H1 (cell line): Measurements from ENCODE around the gene SCGB1D2. TPM values are rescaled to one million over a fixed set of nuclear protein-coding genes. Genes with fewer than 3 reads are reported as not detected.

Source experiments
- CTCF ChIA-PET: fragments of 300-600 bp; sonication (Branson Sonifier 250); formaldehyde crosslinking; loops from one replicate; lab custom pipeline; 2021; ENCODE audit not compliant: partially characterized antibody; lab: Charles Lee
- POLR2A ChIA-PET: fragments of 300-600 bp; sonication (Branson Sonifier 250); formaldehyde crosslinking; loops from one replicate; lab custom pipeline; 2021; ENCODE audit warnings: inconsistent platforms; ENCODE audit not compliant: partially characterized antibody; lab: Charles Lee
- DNase-seq, 2 experiments: peaks; one replicate each; pipeline versions ENCODE4 v3.0.0 to v3.0.0-alpha.2; 2010 to 2022; ENCODE audit warnings: low spot score in 2 of 2, low read depth in 1 of 2, mixed read lengths in 1 of 2
- FAIRE-seq: peaks from 2 replicates; lab custom pipeline; 2011; peaks lifted over from hg19 to GRCh38; lab: Jason Lieb, UNC
- H2AFZ ChIP-seq: 2 replicates; pipeline ENCODE4 v1.8.1; 2012; ENCODE audit warnings: low read length, inconsistent platforms
- H2AK5ac ChIP-seq: 2 replicates; pipeline ENCODE4 v1.6.1; 2013; ENCODE audit warnings: low read depth, low read length
- H2BK120ac ChIP-seq: replicated peaks from 2 replicates; pipeline ENCODE3; 2013; ENCODE audit warnings: low read depth, low read length, inconsistent platforms
- H2BK12ac ChIP-seq: 2 replicates; pipeline ENCODE4 v1.6.1; 2013; ENCODE audit warnings: low read depth, low read length
- H2BK15ac ChIP-seq: 2 replicates; pipeline ENCODE4 v1.6.1; 2013; ENCODE audit warnings: low read length
- H2BK20ac ChIP-seq: 2 replicates; pipeline ENCODE4 v1.6.1; 2013; ENCODE audit warnings: low read length
- H2BK5ac ChIP-seq: 2 replicates; pipeline ENCODE4 v1.6.1; 2013; ENCODE audit warnings: low read depth, low read length
- H3K14ac ChIP-seq: 2 replicates; pipeline ENCODE4 v1.6.1; 2013; ENCODE audit warnings: inconsistent platforms; ENCODE audit not compliant: insufficient read length
- H3K18ac ChIP-seq: 2 replicates; pipeline ENCODE4 v1.6.1; 2013; ENCODE audit warnings: low read length; ENCODE audit errors: extremely low read depth
- H3K23ac ChIP-seq: 2 replicates; pipeline ENCODE4 v1.6.1; 2013; ENCODE audit warnings: inconsistent platforms; ENCODE audit not compliant: insufficient read length
- H3K23me2 ChIP-seq: 2 replicates; pipeline ENCODE4 v1.6.1; 2013; ENCODE audit warnings: low read depth, low read length
- H3K27ac ChIP-seq: 2 replicates; pipeline ENCODE4 v1.6.1; 2011; ENCODE audit warnings: low read depth, low read length, inconsistent platforms
- H3K27me3 ChIP-seq, 4 experiments: replicated peaks in 1 of 4; 1 replicate in 1 of 4; 2 replicates in 3 of 4; pipeline versions ENCODE4 v1.6.1 to v1.8.1; 2011 to 2013; ENCODE audit warnings: low read length in 3 of 4, mild to moderate bottlenecking in 3 of 4, inconsistent platforms in 2 of 4, mixed read lengths in 2 of 4, moderate library complexity in 1 of 4; ENCODE audit not compliant: control insufficient read depth in 3 of 4, insufficient read depth in 3 of 4; ENCODE audit errors: extremely low read depth in 1 of 4
- H3K36me3 ChIP-seq, 4 experiments: 2 replicates each; pipeline versions ENCODE4 v1.6.1 to v1.8.1; 2011 to 2013; ENCODE audit warnings: mild to moderate bottlenecking in 4 of 4, low read length in 3 of 4, moderate library complexity in 2 of 4, control low read depth in 1 of 4, inconsistent platforms in 1 of 4; ENCODE audit not compliant: insufficient read depth in 4 of 4, control insufficient read depth in 2 of 4
- H3K4ac ChIP-seq: replicated peaks from 2 replicates; pipeline ENCODE3; 2013; ENCODE audit warnings: low read length, low read depth, mixed read lengths, inconsistent platforms; ENCODE audit not compliant: insufficient read length
- H3K4me1 ChIP-seq, 4 experiments: replicated peaks in 1 of 4; 1 replicate in 1 of 4; 2 replicates in 3 of 4; pipeline versions ENCODE4 v1.6.1 to v1.8.1; 2011 to 2013; ENCODE audit warnings: low read length in 3 of 4, inconsistent platforms in 2 of 4, mixed read lengths in 1 of 4; ENCODE audit not compliant: insufficient read depth in 4 of 4, control insufficient read depth in 3 of 4
- H3K4me2 ChIP-seq, 2 experiments: 2 replicates each; pipeline versions ENCODE4 v1.6.1 to v1.8.1; 2011 to 2013; ENCODE audit warnings: low read depth in 2 of 2, low read length in 2 of 2, control low read depth in 1 of 2, inconsistent platforms in 1 of 2, mild to moderate bottlenecking in 1 of 2; ENCODE audit not compliant: insufficient read depth in 1 of 2
- H3K4me3 ChIP-seq, 4 experiments: fragments of 200-600, 300-600 bp in 1 of 4; sonication (generic), shearing (Covaris generic), sonication (Bioruptor Twin) in 1 of 4; 2 replicates each; pipeline versions ENCODE4 v1.5.1 to v1.8.1; 2011 to 2016; ENCODE audit warnings: low read length in 4 of 4, low read depth in 3 of 4, control low read depth in 2 of 4, inconsistent platforms in 2 of 4, mild to moderate bottlenecking in 2 of 4, mixed read lengths in 1 of 4, moderate library complexity in 1 of 4; ENCODE audit not compliant: insufficient read depth in 2 of 4; ENCODE audit errors: extremely low read depth in 1 of 4
- H3K56ac ChIP-seq: replicated peaks from 2 replicates; pipeline ENCODE3; 2013; ENCODE audit warnings: low read depth, mild to moderate bottlenecking, mixed read lengths, low read length, inconsistent platforms; ENCODE audit not compliant: insufficient read length
- H3K79me1 ChIP-seq: 2 replicates; pipeline ENCODE4 v1.6.1; 2013; ENCODE audit warnings: low read depth, low read length, control low read depth
- H3K79me2 ChIP-seq, 2 experiments: 2 replicates each; pipeline versions ENCODE4 v1.6.1 to v1.8.1; 2012 to 2013; ENCODE audit warnings: low read length in 2 of 2, mild to moderate bottlenecking in 2 of 2, inconsistent platforms in 1 of 2; ENCODE audit not compliant: insufficient read depth in 2 of 2, control insufficient read depth in 1 of 2
- H3K9ac ChIP-seq, 4 experiments: replicated peaks in 1 of 4; 1 replicate in 1 of 4; 2 replicates in 3 of 4; pipeline versions ENCODE4 v1.6.1 to v1.8.1; 2011 to 2013; ENCODE audit warnings: low read depth in 3 of 4, low read length in 3 of 4, control low read depth in 2 of 4, mild to moderate bottlenecking in 2 of 4, moderate library complexity in 2 of 4, inconsistent platforms in 1 of 4; ENCODE audit errors: extremely low read depth in 1 of 4
- H3K9me3 ChIP-seq, 2 experiments: 2 replicates each; pipeline versions ENCODE4 v1.6.1 to v1.8.1; 2012 to 2013; ENCODE audit warnings: mild to moderate bottlenecking in 2 of 2, moderate library complexity in 2 of 2, control low read depth in 1 of 2, inconsistent platforms in 1 of 2, low read depth in 1 of 2, low read length in 1 of 2, mixed read lengths in 1 of 2; ENCODE audit not compliant: insufficient read depth in 2 of 2
- H4K20me1 ChIP-seq, 2 experiments: replicated peaks in 1 of 2; 2 replicates each; pipeline versions ENCODE3 to v1.8.1; 2011 to 2013; ENCODE audit warnings: inconsistent platforms in 2 of 2, low read length in 2 of 2, mild to moderate bottlenecking in 1 of 2; ENCODE audit not compliant: insufficient read depth in 2 of 2, control insufficient read depth in 1 of 2
- H4K5ac ChIP-seq: 2 replicates; pipeline ENCODE4 v1.6.1; 2013; ENCODE audit warnings: low read length, low read depth, mixed read lengths, inconsistent platforms; ENCODE audit not compliant: insufficient read length
- H4K8ac ChIP-seq: 2 replicates; pipeline ENCODE4 v1.8.0; 2013; ENCODE audit warnings: mild to moderate bottlenecking, moderate library complexity, low read length, inconsistent platforms; ENCODE audit not compliant: insufficient read depth; ENCODE audit errors: extremely low read depth
- H4K91ac ChIP-seq: replicated peaks from 2 replicates; pipeline ENCODE3; 2013; ENCODE audit warnings: low read length, mixed read lengths, inconsistent platforms; ENCODE audit not compliant: insufficient read length
- BACH1 ChIP-seq: IDR thresholded peaks from 2 replicates; pipeline ENCODE4 v1.6.1; 2012; ENCODE audit warnings: low read length, improper control_type of control experiment
- CHD2 ChIP-seq: IDR thresholded peaks from 2 replicates; pipeline ENCODE4 v1.6.1; 2012; ENCODE audit warnings: low read length, improper control_type of control experiment
- EGR1 ChIP-seq: IDR thresholded peaks from 2 replicates; pipeline ENCODE4 v1.6.1; 2011; ENCODE audit warnings: low read depth, low read length, borderline replicate concordance
- FOSL1 ChIP-seq: IDR thresholded peaks from 2 replicates; pipeline ENCODE4 v1.6.1; 2011; ENCODE audit warnings: mild to moderate bottlenecking, low read depth, low read length, moderate library complexity; ENCODE audit not compliant: insufficient read depth
- GTF2F1 ChIP-seq: IDR thresholded peaks from 2 replicates; pipeline ENCODE4 v1.6.1; 2012; ENCODE audit warnings: low read depth, low read length, improper control_type of control experiment, borderline replicate concordance
- KDM4A ChIP-seq: IDR thresholded peaks from one replicate; pipeline ENCODE4 v1.7.1; 2012; ENCODE audit warnings: low read depth, mild to moderate bottlenecking, moderate library complexity, low read length, inconsistent platforms; ENCODE audit not compliant: severe bottlenecking
- RAD21 ChIP-seq, 2 experiments: IDR thresholded peaks in 1 of 2; conservative IDR thresholded peaks in 1 of 2; 2 replicates each; pipeline ENCODE4 v1.6.1; 2011; ENCODE audit warnings: low read depth in 2 of 2, low read length in 2 of 2, improper control_type of control experiment in 1 of 2, inconsistent platforms in 1 of 2, mild to moderate bottlenecking in 1 of 2, moderate library complexity in 1 of 2
- RBBP5 ChIP-seq: IDR thresholded peaks from 2 replicates; pipeline ENCODE4 v1.7.1; 2012; ENCODE audit warnings: low read depth, mild to moderate bottlenecking, inconsistent platforms, low read length, moderate library complexity, borderline replicate concordance
- RXRA ChIP-seq: IDR thresholded peaks from 2 replicates; pipeline ENCODE4 v1.6.1; 2011; ENCODE audit warnings: low read depth, mild to moderate bottlenecking, low read length, moderate library complexity; ENCODE audit not compliant: insufficient read depth
- SIRT6 ChIP-seq: IDR thresholded peaks from one replicate; pipeline ENCODE4 v1.7.1; 2012; ENCODE audit warnings: low read length, inconsistent platforms
- SIX5 ChIP-seq: IDR thresholded peaks from 2 replicates; pipeline ENCODE4 v1.6.1; 2011; ENCODE audit warnings: mild to moderate bottlenecking, low read depth, low read length
- SP1 ChIP-seq: IDR thresholded peaks from 2 replicates; pipeline ENCODE4 v1.6.1; 2011; ENCODE audit warnings: low read depth, low read length
- SRF ChIP-seq: IDR thresholded peaks from 2 replicates; pipeline ENCODE4 v1.6.1; 2011; ENCODE audit warnings: mild to moderate bottlenecking, low read depth, low read length, moderate library complexity
- SUZ12 ChIP-seq: fragments of 200-600 bp; sonication (generic); IDR thresholded peaks from 2 replicates; pipeline ENCODE4 v1.6.1; 2012; ENCODE audit warnings: mild to moderate bottlenecking, inconsistent platforms, low read length, moderate library complexity, mixed read lengths
- TBP ChIP-seq: IDR thresholded peaks from 2 replicates; pipeline ENCODE4 v1.6.1; 2011; ENCODE audit warnings: low read depth, low read length, improper control_type of control experiment
- polyA plus RNA-seq, 7 experiments: library from polyadenylated mRNA; depleted of rRNA in 3 of 7; stranded (reverse) in 5 of 7; unstranded in 2 of 7; fragments of >200 nt in 5 of 7; fragments of 200-250 nt in 2 of 7; gene quantifications; 1 replicate in 5 of 7; 2 replicates in 1 of 7; 4 replicates in 1 of 7; pipeline versions ENCODE4 v1.2.1 to v1.2.3, GENCODE V29; 2011 to 2013; ENCODE audit warnings: missing spikeins in 2 of 7, mixed read lengths in 2 of 7
- total RNA-seq: library from RNA; stranded (reverse); fragmentation: NEBNext Ultra II Directional; extraction: Animal tissue kit (Norgen Biotek cat#: 25700); gene quantifications from 2 replicates; pipeline ENCODE4 v1.2.1, GENCODE V29; 2021
- TF ChIP-seq, protein P1 (sequence below): IDR thresholded peaks from 2 replicates; pipeline ENCODE4 v1.6.1; 2012; ENCODE audit warnings: inconsistent platforms

Gene SCGB1D2
- total and polyA plus RNA-seq, 2 of the 8 experiments (the other 6 are each of a cell fraction or from before 2014, with no cell fraction given), result not detected

DNA sequence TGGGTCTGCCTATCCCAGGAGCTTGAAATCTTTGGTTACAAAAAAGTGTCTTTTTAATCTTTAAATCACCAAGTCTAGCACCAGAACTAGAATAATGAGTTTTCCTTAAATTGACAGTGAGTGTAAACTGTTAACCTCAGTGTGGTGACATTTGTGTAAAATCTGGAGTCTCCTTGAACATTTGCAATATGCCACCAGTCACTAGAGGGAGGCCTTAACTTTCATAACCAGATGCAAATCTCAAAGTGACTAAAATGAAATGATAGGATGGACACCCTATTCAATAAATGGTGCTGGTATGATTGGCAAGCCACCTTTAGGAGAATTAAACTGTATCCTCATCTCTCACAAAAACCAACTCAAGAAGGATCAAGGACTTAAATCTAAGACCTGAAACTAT, 8.3 kb upstream of the SCGB1D2 start:
- no peak overlapping the region for H2BK15ac ChIP-seq
- no peak overlapping the region for H4K5ac ChIP-seq
- H3K23me2 ChIP-seq, result peaks cover 3% of the 10 kb centered on the region; the same call in 1 of the 2 replicates
- H3K9me3 ChIP-seq, result no peaks in the 10 kb centered on the region
- no peak overlapping the region for H3K9ac ChIP-seq
- no peak overlapping the region for H4K91ac ChIP-seq
- CTCF ChIA-PET, result interaction anchor here (1.2 to 1.3 kb wide), 3 partner anchors 27 to 140 kb away, joined by 3 to 4 read pairs (median 3); no protein-coding TSS in a partner anchor
- H4K8ac ChIP-seq, result no peak overlapping the region
- no peak overlapping the region for H2BK5ac ChIP-seq
- H4K20me1 ChIP-seq, result peaks cover 0 to 2% of the 10 kb centered on the region in 2 experiments
- POLR2A ChIA-PET, result no interaction called here
- no peak overlapping the region for H2BK120ac ChIP-seq
- H3K4me2 ChIP-seq, result no peak overlapping the region
- no peaks in the 10 kb centered on the region for H3K79me2 ChIP-seq
- no peak for FAIRE-seq
- H3K27me3 ChIP-seq, result peaks cover 0 to 1% (median 0%) of the 10 kb centered on the region in 4 experiments; a peak in 1 of 7 replicates
- no peaks in the 10 kb centered on the region for H3K4me1 ChIP-seq
- H3K4ac ChIP-seq, result no peak overlapping the region
- H2BK12ac ChIP-seq, result no peak overlapping the region
- H3K27ac ChIP-seq, result no peak overlapping the region
- DNase-seq, result no peak
- H2BK20ac ChIP-seq, result no peak overlapping the region
- H3K23ac ChIP-seq, result no peak overlapping the region
- H2AK5ac ChIP-seq, result no peak overlapping the region
- no peak overlapping the region for H2AFZ ChIP-seq
- H3K36me3 ChIP-seq, result no peaks in the 10 kb centered on the region
- H3K56ac ChIP-seq, result no peak overlapping the region
- H3K14ac ChIP-seq, result no peak overlapping the region
- H3K79me1 ChIP-seq, result no peaks in the 10 kb centered on the region
- no peak overlapping the region for H3K18ac ChIP-seq
- H3K4me3 ChIP-seq, result no peak overlapping the region
- no peak for TF ChIP-seq EGR1
- no peak for TF ChIP-seq SUZ12
- no peak for TF ChIP-seq SRF
- TF ChIP-seq SP1, result no peak
- no peak for TF ChIP-seq RBBP5
- no peak for TF ChIP-seq SIX5
- TF ChIP-seq BACH1, result no peak
- no peak for TF ChIP-seq RXRA
- no peak for TF ChIP-seq CHD2
- TF ChIP-seq, protein P1, sequence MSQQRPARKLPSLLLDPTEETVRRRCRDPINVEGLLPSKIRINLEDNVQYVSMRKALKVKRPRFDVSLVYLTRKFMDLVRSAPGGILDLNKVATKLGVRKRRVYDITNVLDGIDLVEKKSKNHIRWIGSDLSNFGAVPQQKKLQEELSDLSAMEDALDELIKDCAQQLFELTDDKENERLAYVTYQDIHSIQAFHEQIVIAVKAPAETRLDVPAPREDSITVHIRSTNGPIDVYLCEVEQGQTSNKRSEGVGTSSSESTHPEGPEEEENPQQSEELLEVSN, result no peak
- no peak for TF ChIP-seq GTF2F1
- TF ChIP-seq SIRT6, result no peak
- no peak for TF ChIP-seq TBP
- TF ChIP-seq RAD21 (IDR thresholded peaks at IDR 0.05 in 1 of 2, conservative IDR thresholded peaks at IDR 0.05 in 1 of 2; ENCODE audit: low read depth in 2 of 2, low read length in 2 of 2), result no peak; a peak in 1 of 4 replicates
- TF ChIP-seq FOSL1, result no peak
- TF ChIP-seq KDM4A, result no peak
